RWPE1 (cell line): Measurements from ENCODE around the gene TBL1X.

Experiments
- CTCF ChIA-PET: fragments of 350-600 bp; sonication (Branson Sonifier 250); formaldehyde crosslinking; extraction: SDS; loops from one replicate; lab custom pipeline; 2021; lab: Yijun Ruan, JAX
- POLR2A ChIA-PET: fragments of 400-600 bp; formaldehyde crosslinking; extraction: SDS; loops from one replicate; lab custom pipeline; 2020; ENCODE audit warnings: antibody characterized with exemption; ENCODE audit not compliant: low non-redundant PET; lab: Yijun Ruan, JAX
- DNase-seq: peaks from one replicate; pipeline ENCODE4 v3.0.0; 2012; ENCODE audit warnings: low spot score
- H3K27ac ChIP-seq: fragments of 450-650 bp; 2 replicates; pipeline ENCODE4 v1.5.1; 2017
- CTCF ChIP-seq: fragments of 450-650 bp; conservative IDR thresholded peaks from 2 replicates; pipeline ENCODE4 v1.5.1; 2017; ENCODE audit warnings: low read depth, mild to moderate bottlenecking

The TBL1X gene

GRCh38 chrX:9647431-9647830 is 182.6 kb downstream of the TBL1X start:
- DNase-seq: no peak
- POLR2A ChIA-PET: no interaction called here
- no peak overlapping the region for H3K27ac ChIP-seq
- TF ChIP-seq CTCF: no peak
- CTCF ChIA-PET: no interaction called here

DNA sequence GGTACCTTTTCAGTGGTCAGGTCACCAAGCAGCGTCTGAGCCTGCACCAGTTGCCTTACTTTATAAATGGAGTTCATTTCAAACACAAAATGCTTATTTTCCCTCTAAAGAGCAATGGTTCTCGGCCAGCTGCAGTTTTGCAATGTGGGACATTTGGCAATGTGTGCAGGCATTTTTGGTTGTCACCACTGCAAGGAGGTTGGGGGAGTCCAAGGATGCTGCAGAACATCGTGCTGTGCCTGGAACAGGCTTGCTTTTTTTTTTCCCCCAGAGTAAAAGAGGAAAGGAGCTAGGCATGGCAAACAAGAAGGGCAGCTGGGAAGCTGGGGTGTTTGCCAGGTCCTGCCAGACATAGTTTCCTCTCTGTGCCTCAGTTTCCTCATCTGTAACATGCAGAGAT is 185.2 kb downstream of the TBL1X start:
- CTCF ChIA-PET: interaction anchor here (0.6 kb wide), 1 partner anchor 32 kb away, joined by 3 read pairs; no protein-coding TSS in a partner anchor
- no peak for DNase-seq
- no peak for TF ChIP-seq CTCF
- H3K27ac ChIP-seq: no peak overlapping the region
- POLR2A ChIA-PET: no interaction called here

- POLR2A ChIA-PET: no interaction called here
- no peak overlapping the region for H3K27ac ChIP-seq
- DNase-seq: no peak
- TF ChIP-seq CTCF: no peak
- CTCF ChIA-PET: no interaction called here
Observed at GRCh38 chrX:9651737-9652136, 186.9 kb downstream of the TBL1X start.

DNA sequence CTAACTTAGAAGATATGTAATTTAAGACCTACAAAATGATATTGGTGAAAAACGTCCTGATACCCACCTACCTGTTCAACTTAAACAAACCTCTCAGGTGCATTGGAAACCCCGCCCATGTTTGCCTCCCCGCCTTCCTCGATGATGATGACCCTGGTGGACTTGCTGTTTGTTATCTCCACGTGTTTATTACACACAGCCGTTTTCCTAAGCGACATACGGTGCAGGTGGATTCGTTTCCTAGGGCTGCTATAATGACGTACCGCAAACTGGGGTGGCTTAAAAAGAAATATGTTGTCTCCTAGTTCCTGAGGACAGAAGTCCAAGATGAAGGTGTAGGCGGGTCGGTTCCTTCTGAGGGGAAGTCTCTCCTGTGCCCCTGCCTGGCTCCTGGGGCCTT is 190.1 kb downstream of the TBL1X start:
- no peak for DNase-seq
- POLR2A ChIA-PET: no interaction called here
- CTCF ChIA-PET: no interaction called here
- H3K27ac ChIP-seq: no peak overlapping the region
- TF ChIP-seq CTCF: no peak

DNA sequence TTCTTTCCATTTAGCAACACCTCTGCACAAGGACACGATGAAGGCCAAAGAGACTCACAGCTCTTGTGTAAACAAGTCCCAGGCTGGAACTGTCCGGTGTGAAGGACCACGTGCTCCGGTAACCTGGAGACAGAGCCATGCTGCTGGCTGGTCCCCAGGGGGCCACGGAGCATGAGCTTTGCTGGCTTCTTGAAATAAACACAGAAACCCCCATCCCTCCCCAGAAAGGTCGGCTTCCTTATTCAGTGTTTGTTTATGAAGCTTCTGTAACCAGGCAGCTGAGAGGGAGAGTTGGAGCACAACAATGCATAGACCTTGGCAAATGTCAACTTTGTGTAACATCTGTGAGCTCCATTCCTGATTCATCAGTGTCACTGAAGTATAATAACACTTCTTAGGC is 191.4 kb downstream of the TBL1X start:
- POLR2A ChIA-PET: no interaction called here

GRCh38 chrX:9656871-9657270 is 192.0 kb downstream of the TBL1X start:
- no peak overlapping the region for H3K27ac ChIP-seq
- ChIA-PET CTCF (no interaction called here), POLR2A (no interaction called here)
- TF ChIP-seq CTCF: no peak
- no peak for DNase-seq

More for the DNA sequence above, 191.4 kb downstream of the TBL1X start:
- CTCF ChIA-PET: interaction anchor here (0.6 kb wide), 1 partner anchor 207 kb away, joined by 3 read pairs; no protein-coding TSS in a partner anchor
- H3K27ac ChIP-seq: no peak overlapping the region
- TF ChIP-seq CTCF: no peak
- DNase-seq: no peak
